Germinal center (tissue), 1 donor: ENCODE results near the gene OXCT2.

ENCODE experiments used
- DNase-seq: peaks from one replicate; pipeline ENCODE4 v3.0.0; 2012; ENCODE audit warnings: mixed read lengths, low spot score

The OXCT2 gene

DNA sequence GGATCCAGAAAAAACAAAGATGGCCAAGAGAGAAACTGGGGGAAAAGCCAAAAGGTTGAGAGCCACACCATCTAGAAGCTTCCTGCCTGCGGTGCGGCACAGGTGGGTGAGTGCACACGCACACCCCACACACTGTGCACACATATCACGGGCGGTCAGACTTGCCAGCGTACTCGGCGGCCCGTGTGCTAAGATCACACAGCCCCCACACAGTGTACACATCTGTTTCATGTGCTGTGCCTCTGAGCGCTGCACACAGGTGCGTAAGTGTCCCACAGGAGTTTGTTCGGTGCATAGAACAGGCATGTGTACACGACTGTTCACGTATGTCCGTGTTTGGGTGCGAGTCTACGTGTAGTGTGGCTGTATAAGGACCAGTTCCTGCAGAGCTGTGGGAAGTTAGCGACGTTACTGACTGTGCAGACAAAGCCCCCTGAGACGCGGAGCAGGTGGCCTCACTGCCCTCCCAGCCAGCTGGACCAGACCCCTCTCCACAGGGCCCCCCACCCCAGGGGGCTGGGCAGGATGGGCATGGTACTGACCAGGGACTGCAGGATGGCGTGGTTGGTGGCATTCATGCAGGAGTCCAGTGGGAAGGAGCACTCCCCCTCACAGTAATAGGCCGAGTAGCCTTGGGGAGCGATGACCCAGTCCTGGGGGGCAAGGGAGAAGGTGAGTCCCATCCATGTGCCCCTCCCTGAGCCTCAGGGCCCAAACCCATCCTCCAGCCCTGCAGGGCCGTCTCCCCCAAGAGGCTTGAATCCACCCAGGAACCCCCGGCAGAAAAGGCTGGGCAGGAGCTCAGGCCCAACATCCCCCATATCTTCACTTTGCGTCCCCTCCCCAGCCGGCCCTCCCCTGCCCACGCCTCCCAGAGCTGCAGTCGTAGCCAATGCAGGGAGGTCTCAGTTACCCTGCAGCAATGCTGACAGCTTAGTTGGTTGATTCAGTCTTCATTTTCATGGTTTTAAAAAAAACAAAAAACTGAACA is 8.3 kb downstream of the OXCT2 start:
- DNase-seq, result no peak

GRCh38 chr1:39761557-39762260 is 9.4 kb downstream of the OXCT2 start:
- DNase-seq, result no peak

GRCh38 chr1:39761016-39761415 is 10.1 kb downstream of the OXCT2 start:
- no peak for DNase-seq

DNA sequence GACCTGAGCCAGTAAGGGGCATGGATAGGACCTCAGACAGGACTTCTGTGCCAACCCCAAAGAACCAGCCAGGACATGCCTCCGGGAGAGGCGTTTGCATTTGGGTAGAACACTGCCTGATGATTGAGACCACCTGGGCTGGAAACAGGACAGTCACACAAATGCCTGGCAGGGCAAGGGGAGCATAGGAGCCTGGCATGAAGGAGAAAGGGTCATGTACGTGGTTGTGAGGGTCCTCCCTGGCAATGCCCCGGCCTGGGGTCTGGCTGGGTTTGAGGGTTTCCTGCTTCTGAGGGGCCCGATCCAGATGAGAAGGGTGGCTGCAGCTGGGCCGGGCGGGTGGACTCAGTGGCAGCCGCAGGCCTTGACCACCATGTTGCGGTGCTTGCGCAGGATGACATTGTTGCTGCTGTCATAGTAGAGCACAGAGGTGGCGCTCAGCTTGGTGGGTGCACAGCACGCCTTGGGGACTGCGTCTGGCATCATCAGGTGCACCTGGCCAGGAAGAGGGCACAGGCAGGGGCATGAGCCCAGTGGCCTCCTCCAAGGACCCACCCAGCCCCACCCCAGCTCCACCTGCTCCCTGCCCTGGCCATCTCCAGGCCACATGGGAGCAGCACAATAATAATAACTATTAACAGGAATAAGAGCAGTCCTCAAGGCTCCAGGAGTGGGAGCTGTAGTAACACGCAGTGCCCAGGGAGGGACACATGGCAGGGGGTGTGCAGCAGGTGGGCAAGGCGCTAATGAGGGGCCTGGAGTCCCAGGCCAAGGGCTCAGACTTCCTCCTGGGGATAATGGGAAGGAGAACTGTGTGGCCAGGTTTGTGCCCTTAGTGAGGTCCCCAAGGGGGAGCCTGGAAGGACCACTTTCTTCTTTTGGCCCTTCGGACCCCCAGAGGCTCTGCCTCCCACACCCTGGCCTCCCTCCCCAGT is 10.8 kb downstream of the OXCT2 start:
- DNase-seq, result no peak

DNA sequence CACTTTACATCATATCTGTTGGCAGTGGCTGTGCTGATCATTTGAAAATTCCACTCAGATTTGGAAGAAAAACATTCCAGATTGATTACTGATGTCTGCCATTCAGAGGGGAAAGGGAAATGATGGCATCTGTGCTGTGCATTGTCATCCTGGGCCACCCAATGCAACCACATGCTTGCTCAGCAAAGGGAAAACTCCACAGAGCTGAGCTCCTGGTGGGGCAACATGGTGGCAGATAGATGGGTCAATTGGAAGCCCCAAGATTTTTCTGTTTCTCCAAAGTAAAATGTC is 11.8 kb downstream of the OXCT2 start:
- DNase-seq, result no peak

- no peak for DNase-seq
These were observed 12.4 kb downstream of the OXCT2 start for GRCh38 chr1:39758556-39759435.

- DNase-seq, result no peak
These were observed 13.6 kb downstream of the OXCT2 start for GRCh38 chr1:39757501-39757900.

GRCh38 chr1:39755965-39756659 is 15.0 kb downstream of the OXCT2 start:
- DNase-seq, result no peak

DNA sequence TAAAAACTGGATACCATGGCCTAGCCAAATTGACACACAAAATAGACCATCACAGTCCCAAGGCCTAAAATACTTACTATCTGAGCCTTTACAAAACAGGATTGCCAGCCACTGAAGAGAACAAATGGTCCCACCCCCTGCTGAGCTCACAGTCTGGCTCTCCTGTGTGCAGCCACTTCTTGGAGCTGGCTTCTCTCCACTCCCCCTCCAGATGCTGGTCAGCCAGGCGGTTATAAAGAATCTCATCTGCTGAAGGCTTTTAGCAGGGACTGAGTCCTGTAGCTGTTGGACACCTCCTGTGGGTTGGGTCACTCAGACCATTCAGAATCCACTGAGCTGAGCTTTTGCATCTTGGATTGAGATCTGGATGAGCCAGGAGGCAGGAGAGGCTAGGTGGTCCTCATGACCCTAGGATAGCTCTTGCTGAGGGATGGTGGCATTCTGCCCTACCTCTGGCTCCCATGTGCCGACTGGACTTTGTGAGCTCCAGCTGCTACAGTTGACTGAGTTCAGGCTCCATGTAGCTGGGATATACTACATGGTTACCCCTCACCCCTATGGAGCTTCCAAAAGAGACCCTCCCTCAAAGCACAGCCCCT is 16.1 kb downstream of the OXCT2 start:
- DNase-seq, result no peak

- DNase-seq, result no peak
These were observed 17.1 kb downstream of the OXCT2 start for GRCh38 chr1:39754026-39754570.

- no peak for DNase-seq
These were observed 17.8 kb downstream of the OXCT2 start for GRCh38 chr1:39753132-39754025.

DNA sequence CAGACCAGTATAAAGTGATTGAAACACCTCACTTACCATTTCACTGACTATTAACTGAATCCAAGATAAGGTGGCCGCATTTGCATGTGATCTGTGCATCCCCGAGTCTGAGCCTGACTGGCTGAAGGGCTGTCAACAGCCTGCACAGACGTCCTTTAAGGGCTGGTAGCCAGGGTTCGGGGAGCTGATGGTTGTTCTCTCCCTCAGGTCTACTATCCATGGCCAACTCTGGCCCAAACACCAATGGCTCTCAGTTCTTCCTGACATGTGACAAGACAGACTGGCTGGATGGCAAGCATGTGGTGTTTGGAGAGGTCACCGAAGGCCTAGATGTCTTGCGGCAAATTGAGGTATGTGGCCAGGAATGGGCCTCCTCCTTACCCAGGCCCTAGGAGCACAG is 18.4 kb downstream of the OXCT2 start:
- no peak for DNase-seq

DNA sequence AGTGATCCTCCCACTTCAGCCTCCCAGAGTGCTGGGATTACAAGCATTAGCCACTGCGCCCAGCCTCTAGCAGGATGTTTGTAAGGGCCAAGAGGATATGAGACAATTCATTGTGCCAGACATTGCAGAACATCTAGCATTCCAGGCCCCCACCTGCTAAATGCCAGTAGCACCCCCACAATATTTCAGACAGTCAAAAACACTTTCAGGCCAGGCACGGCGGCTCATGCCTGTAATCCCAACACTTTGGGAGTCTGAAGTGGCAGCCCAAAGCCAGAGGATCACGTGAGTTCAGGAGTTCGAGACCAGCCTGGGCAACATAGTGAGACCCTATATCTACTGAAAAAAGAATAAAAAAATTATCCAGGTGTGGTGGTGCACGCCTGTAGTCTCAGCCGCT is 19.6 kb downstream of the OXCT2 start:
- no peak for DNase-seq

DNA sequence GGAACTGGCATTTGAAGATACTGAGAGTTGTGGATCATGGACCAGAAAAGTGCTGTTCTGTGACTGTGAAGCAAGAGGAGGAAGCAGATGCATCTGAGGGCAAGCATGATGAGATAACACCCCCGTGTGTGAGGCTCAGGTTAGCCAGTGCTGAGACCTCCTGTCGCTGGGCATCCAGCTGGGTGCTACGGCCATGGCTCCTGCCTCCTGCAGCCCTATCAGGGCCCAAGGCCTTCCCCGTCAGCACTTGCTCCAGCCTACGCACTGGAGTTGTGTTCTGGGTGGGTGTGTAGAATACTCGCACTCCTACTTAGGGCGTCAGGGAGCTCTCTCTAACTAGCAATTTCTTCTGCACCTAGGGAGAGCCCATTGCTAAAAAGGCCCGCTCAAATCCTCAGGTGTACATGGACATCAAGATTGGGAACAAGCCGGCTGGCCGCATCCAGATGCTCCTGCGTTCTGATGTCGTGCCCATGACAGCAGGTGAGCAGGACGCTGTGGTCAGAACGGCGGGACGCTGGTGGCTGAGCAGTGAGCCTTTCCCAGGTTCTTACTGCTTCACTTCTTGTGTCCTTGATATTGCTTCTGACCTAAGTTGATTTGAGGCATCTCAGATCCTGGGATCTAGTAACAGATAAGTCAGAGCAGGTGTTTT is 26.0 kb downstream of the OXCT2 start:
- DNase-seq, result no peak

DNA sequence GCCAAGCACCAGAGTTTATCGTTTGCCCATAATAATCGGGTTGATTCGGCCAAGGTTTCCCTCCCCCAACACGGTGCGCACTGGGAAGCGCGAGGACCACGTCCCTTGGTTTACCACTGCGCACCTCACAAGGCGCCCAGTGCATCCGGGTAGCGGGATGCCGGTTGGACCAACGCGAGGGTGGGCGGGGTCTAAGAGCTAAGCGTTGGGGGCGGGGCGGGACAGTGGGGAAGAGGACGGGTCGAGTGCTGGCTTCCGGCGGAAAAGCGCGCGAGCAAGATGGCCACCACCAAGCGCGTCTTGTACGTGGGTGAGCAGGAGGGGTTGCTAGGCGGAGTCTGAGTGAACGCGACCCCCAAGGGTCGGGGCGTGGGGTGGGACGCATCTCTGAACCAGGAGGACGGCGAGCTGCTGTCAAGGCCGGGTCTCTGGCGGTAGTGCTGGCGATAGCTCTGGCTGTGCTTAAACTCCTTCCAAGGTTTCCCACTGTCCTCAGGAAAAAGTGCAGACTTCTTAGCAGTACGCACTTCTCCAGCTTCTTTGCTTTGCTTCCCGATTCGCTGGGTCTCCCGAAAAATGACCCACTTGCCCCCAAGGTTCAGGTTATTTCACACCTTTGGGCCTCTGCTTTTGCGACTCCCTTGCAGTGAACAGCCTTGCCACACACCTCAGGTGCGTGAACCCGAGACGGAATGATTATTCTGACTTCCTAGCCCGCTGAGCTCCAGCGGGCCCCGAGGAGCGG is 32.4 kb downstream of the OXCT2 start, which contains the start of gene PPIE:
PPIE (plus strand) TSS at position 261 of the 745 bp plus-strand sequence; CDS start at position 280, 19 bp downstream.
- DNase-seq, result peak; percentile 90

GRCh38 chr1:39737546-39738169 is 33.5 kb downstream of the OXCT2 start:
- no peak for DNase-seq

- DNase-seq, result no peak
These were observed 35.4 kb downstream of the OXCT2 start for GRCh38 chr1:39735731-39736130.
